Muscle layer of colon (tissue), 2 donors: Measurements from ENCODE around the gene TIFAB.

Experiments used
- H3K27ac ChIP-seq: one replicate; pipeline ENCODE4 v1.7.0; 2013; ENCODE audit warnings: low read depth, mild to moderate bottlenecking, low read length, moderate library complexity
- H3K27me3 ChIP-seq, 2 donors: one replicate each; pipeline ENCODE4 v1.7.0; 2013; ENCODE audit warnings: low read length in 2 of 2, mild to moderate bottlenecking in 2 of 2; ENCODE audit not compliant: insufficient read depth in 2 of 2, control insufficient read depth in 1 of 2
- H3K36me3 ChIP-seq: one replicate; pipeline ENCODE4 v1.7.0; 2013; ENCODE audit warnings: mild to moderate bottlenecking, low read length; ENCODE audit not compliant: insufficient read depth
- H3K4me1 ChIP-seq: one replicate; pipeline ENCODE4 v1.7.0; 2013; ENCODE audit warnings: mild to moderate bottlenecking, low read length; ENCODE audit not compliant: insufficient read depth
- H3K4me3 ChIP-seq, 2 donors: one replicate each; pipeline ENCODE4 v1.7.0; 2013; ENCODE audit warnings: low read length in 2 of 2, low read depth in 1 of 2, mild to moderate bottlenecking in 1 of 2, moderate library complexity in 1 of 2
- H3K9ac ChIP-seq: one replicate; pipeline ENCODE4 v1.7.0; 2013; ENCODE audit warnings: low read length
- H3K9me3 ChIP-seq: one replicate; pipeline ENCODE4 v1.7.0; 2013; ENCODE audit warnings: mild to moderate bottlenecking, low read length
- donor health status: abdominal sarcoma.
- donor health status: Adenocarcinoma of cecum.

TIFAB gene

GRCh38 chr5:135398855-135399793 is 53.0 kb downstream of the TIFAB start, which contains the start of gene MACROH2A1:
MACROH2A1 (minus strand) TSS chr5:135399231; CDS start chr5:135389093, 10,138 bp downstream.
- H3K4me3 ChIP-seq: peak within 1 kb of the TSS; percentile 86 to 88
- H3K27me3 ChIP-seq: no peaks in the 10 kb centered on the region
- H3K4me1 ChIP-seq: peaks cover 41% of the 10 kb centered on the region
- H3K36me3 ChIP-seq: no peaks in the 10 kb centered on the region
- H3K9me3 ChIP-seq: no peaks in the 10 kb centered on the region
- H3K27ac ChIP-seq: peak within 1 kb of the TSS; percentile 85
- H3K9ac ChIP-seq: peak within 1 kb of the TSS; percentile 72

GRCh38 chr5:135398160-135398854 is 53.8 kb downstream of the TIFAB start:
- peak overlapping the region; percentile 74 for H3K27ac ChIP-seq
- H3K9me3 ChIP-seq: no peaks in the 10 kb centered on the region
- peaks cover 49% of the 10 kb centered on the region for H3K4me1 ChIP-seq

More at GRCh38 chr5:135398160-135398854, 53.8 kb downstream of the TIFAB start:
- Histone ChIP-seq H3K27me3 (no peaks in the 10 kb centered on the region), H3K9ac (peak overlapping the region; percentile 60), H3K4me3 (peak overlapping the region; percentile 70 to 88), H3K36me3 (no peaks in the 10 kb centered on the region)
